IPS DF 19.7 (cell line): ENCODE data around the gene PCNX2.

Experiments
- DNase-seq: peaks from one replicate; pipeline ENCODE4 v3.0.0-alpha.2; 2013; ENCODE audit warnings: low read depth, low spot score

PCNX2 gene

DNA sequence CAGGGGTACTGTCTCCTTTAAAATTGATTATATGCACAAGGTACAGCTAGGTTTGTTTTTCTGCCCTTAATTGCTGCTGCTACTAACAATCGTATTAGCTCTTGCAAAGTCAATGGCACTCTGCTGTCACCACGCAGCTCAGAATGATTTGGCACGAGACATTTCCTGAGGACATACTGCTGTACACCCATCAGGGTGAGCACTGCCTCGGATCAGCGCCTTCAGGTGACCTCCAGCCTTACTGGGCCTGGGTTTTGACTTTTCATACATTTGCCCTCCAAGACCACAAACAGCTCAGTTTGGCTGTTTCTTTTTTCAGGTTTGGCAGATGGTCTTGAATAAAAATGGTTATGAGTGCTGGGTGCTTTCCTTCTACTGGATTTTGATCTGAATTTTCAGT, 234.3 kb downstream of the PCNX2 start:
- DNase-seq: no peak

DNA sequence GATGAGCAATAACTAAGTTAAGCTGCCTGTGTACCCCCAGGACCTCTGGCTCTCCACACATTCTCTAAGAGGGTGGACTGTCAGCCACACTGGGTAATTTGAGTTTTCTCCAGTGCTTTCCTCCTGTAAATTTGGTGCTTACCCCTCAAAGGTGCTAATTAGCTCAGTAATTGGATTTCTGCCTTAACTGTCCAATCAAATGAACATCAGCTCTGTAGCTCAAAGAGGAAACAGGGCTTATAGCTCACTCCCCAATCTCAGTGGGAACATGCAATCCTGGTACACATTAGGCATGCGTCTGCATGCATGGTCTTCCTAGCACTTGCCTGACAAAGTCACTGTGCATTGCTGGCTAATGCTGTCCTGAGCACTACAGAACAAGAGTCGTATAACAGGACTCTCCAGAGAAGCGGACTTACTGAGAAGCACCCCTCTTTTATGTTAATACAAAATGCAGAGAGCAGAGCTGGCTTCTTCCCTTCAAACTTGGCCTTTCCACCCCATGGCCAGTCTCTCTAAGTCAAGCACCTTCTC, 235.0 kb downstream of the PCNX2 start:
- no peak for DNase-seq

DNA sequence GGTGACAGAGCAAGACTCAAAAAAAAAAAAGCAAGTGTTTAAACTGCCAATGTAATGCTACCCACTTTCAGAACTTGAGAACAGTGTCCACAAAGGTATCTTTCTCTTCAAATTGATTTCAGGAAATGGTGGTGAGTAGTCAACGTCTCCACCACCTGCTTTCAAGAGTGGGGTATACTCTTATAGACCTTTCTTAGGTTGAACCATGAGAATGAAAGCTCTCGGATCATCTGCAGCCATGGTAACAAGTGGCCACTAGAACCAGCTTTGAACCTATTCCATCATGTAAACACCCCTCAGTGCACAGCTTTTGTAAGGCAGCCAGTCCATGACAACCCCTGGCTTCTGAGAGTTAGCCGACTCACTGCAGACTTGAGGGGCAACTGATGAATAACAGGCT, 237.7 kb downstream of the PCNX2 start:
- no peak for DNase-seq

DNA sequence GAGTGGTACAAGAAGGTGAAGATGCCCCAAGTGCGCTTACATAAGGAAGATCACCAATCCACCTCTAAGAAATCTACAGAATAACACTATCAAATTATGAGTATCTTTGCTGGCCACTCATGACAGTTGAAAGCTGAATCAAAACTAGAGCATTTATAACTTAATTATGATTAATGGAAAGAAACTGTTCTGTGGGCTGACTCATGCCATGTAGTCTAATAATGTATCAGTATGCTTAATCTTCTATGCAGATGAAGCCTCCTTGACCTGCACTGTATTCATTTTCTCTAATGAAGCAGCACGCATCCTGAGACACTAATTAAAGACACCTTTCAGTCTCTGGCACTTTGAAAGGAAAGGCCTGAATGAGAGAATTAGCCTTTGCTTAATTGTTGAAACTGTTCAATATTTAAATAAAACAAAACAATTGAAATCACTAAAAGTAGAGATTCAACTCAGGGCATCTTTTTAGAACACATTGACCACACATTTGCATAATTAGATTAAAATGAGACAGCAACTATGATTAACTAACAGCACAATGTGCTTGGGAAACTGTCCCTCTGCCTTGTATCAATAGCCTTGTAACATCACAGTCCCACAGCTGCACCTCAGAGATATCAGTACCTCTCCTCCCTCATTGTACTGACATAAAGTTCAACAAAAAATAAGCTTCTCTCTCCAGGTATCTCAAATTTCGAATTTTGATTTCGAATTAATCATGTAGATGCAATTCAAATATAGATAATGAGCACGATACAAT, 239.5 kb downstream of the PCNX2 start:
- no peak for DNase-seq

DNA sequence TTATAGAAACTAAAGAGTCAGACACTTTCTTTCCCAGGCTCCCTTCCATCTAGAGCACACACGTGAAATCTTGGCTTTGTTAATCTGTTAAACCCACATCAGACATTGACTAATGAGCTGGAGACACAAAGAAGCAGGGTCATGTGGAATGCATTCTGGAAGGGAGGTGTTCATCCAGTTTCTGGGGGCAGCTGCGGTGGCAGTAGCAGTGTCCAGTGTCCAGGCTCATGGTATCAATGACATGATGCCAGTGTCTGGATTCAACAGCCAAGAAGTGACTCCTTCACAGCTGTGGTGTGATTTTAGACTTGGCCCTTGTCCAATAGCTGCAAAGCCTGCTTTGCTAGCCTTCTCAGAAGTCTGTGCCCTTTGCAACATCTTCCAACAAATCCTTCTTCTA, 249.9 kb downstream of the PCNX2 start:
- no peak for DNase-seq

GRCh38 chr1:233042834-233043233, 252.7 kb downstream of the PCNX2 start:
- DNase-seq: no peak

DNA sequence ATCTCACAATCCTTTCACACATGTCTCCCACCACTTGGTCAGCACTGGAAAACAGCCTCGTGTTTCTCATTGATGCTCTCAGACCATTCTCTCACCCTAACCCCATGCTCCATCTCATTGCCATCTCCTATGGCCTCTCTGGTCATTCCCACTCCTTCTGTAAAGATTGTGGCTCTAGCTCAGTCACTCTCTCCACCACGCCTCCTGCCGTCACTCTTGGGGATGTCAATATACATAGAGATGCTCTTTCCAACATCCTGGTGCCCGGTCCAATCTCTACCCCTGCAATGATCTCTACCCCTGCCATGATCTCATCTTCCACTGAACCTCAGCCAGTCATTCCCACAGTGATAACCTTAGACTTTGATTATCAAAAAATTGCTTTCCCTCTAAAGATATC, 255.0 kb downstream of the PCNX2 start:
- no peak for DNase-seq

GRCh38 chr1:233038581-233038980, 256.9 kb downstream of the PCNX2 start:
- no peak for DNase-seq

DNA sequence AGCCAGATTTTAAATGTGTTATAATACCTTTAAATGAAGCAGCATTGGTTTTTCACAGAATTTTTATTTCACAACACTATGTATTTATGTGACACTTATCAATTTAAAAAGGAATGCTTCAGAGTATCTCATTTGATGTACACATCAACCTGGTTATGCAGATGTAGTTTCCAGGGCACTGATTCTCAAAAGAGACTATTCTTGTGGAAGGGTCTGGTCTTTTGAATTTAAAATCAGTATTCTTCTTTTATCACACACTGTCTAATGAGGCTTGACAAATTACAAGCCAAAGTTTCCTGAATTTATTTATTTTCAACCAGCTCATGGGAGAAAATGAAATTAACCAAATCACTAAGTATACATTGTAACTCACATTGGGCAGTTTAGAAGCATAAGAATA, 257.7 kb downstream of the PCNX2 start:
- no peak for DNase-seq

DNA sequence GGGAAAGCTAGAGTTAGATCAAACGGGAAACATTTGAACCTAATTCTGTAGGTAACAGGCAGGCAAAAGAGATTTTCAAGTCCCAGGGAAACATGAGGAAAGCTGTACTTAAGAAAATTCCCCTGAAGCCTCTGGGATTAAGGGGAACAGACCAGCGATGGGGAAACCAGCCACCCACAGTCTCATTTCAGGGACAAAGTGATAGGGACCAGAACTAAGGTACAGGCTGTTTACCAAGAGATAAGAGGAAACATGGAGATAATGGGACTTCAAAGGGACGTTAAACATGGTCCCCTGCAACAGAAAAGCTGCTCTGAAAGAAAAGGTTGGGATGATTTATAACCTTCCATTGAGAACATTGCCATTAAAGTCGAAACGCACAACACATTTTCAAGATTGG, 260.7 kb downstream of the PCNX2 start:
- DNase-seq: no peak

- DNase-seq: no peak
Measured at GRCh38 chr1:233033361-233033760, 262.2 kb downstream of the PCNX2 start.

DNA sequence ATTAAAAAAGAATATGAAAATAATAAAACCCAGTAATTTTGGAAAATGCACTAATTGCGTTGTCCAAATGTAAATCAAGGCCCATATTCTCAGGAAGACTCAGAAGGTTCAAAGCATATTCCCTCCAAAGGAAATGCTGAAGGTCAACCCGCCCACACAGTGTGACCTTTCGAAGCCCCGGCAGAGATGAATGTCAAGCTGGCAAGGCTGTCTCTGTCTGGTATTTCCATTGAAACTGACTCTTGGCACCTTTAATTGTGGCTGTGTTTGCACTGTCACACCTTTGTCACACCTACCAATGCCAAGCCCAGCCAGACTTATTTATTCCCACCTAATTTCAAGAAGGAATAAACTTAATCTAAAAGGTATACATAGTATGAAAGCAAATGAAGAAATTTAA, 262.6 kb downstream of the PCNX2 start:
- DNase-seq: no peak

DNA sequence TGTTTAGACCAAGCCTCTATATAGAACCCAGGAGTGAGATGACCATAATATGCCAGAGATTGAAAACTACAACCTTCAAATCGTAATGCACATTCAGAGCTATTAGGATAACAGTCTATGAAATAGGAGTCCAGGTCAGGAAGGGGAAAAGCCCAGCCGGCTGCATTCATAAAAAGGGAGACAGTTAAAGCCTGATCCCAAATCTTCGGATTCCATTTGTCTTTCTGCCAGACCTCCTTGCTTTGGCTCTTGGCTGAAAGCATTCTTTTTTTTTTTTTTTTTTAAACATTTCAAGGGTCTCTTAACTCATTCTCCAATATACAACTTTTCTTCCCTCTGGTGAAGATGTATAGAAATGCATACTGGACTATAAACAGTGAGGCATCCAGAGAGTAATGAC, 264.0 kb downstream of the PCNX2 start:
- no peak for DNase-seq

- no peak for DNase-seq
Measured at GRCh38 chr1:233027046-233027445, 268.5 kb downstream of the PCNX2 start.

DNA sequence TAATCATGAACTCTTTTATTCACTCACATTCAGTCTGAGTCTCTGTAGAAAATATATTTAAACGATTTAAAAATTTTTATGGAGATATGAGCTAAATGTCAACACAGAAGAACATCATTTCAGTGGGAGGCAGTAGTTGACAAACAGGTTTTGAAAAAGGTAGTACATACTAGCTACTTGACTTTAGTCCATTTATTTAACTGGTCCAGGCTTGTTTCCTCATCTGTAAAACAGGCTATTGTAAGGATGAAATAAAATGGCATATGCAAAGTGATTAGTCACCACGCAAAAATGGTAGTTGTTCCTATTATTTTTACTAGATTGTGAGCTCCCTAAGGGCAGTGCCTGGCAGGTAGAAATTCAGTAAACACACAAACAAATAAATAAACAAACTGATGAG, 270.0 kb downstream of the PCNX2 start:
- no peak for DNase-seq

GRCh38 chr1:233025157-233025556, 270.4 kb downstream of the PCNX2 start:
- DNase-seq: peak; percentile 25

DNA sequence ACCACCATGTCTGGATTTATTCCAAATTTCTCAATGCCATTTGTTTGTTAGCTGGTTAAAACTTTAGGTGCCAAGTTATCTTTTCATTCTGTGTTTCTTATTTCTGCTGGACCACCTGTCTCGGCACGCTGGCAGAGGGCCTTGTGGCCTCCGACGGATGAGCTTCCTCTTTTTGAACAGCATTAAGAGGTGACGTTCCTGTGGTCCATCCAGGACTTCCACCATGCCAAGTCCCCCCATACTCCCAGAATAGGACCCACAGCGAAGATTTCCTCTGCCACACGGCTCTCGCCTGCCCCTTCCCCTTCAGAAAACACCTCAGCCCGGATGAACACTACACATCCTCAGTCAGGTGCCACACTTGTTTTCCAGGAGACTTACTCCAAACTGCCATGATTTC, 271.3 kb downstream of the PCNX2 start:
- DNase-seq: no peak

- no peak for DNase-seq
Measured at GRCh38 chr1:233022246-233022645, 273.3 kb downstream of the PCNX2 start.

GRCh38 chr1:233020426-233020825, 275.1 kb downstream of the PCNX2 start:
- DNase-seq: no peak

DNA sequence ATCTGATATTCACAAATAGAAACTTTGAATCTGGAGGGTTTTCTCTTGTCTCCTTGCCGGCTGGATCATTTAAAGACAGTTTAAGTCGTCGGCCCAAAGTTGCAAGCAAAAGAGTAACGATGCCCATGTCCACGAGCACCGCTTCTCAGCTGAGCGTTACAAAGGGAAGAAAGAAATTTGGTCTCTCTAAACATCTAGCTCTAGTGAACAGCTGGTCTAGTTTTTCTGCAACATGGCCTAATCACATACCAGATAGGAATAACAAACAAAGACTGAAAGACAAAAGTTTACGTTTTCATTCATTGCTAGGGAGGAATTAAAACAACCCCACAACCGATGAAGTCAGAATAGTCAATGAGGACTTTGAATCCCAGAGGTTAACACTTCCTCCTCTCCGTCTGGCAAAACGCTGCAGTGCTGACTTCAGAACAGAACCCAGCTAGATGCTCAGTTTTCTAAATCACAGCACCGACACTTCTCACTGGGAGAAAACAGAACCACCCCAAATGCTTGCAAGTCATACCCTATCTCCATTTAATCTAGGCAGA, 275.7 kb downstream of the PCNX2 start:
- no peak for DNase-seq

- no peak for DNase-seq
Measured at GRCh38 chr1:233019083-233019482, 276.4 kb downstream of the PCNX2 start.

DNA sequence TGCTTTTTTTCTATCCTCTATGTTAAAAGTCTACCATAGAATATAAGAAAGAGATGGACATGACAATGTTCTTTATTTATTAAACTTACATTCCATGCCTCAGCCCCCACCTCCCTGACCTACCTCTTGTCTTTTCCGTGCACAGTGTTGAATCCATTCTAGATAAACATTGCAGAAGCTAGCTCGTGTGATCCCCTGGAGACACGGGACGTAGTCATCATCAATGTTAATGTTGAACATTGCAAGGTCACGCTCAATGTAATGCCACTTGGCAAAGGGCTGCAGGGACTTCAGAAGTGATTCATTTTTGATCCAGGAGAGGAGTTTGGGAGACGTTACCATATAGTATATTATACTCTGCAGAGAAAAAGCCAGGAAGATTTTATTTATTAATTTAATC, 278.7 kb downstream of the PCNX2 start:
- DNase-seq: no peak

GRCh38 chr1:233015965-233016364, 279.6 kb downstream of the PCNX2 start:
- no peak for DNase-seq

GRCh38 chr1:233012021-233012420, 283.5 kb downstream of the PCNX2 start:
- DNase-seq: no peak
